ENCODE data around the gene EPB41L4B. TPM values are rescaled to one million over a fixed set of nuclear protein-coding genes. Genes with fewer than 3 reads are reported as not detected.

EPB41L4B gene
- total and polyA plus RNA-seq, 2 donors from 2014 or later, result 6.5 to 7.7 TPM

- intact Hi-C loops (cut with DNase I), result no loop called here
- H3K27ac ChIP-seq (ENCODE audit: low read depth in 2 of 2, low read length in 2 of 2), result no peak overlapping the region
- H3K4me3 ChIP-seq (ENCODE audit: low read length in 3 of 3), result no peak overlapping the region
- no peak overlapping the region for H3K9ac ChIP-seq (ENCODE audit: low read length in 3 of 3)
- no peaks in the 10 kb centered on the region for H3K27me3 ChIP-seq (ENCODE audit: control insufficient read depth, insufficient read depth, low read length)
- H3K4me1 ChIP-seq (ENCODE audit: control insufficient read depth in 2 of 3, insufficient read depth in 2 of 3, low read depth in 1 of 3, low read length in 3 of 3), result no peaks in the 10 kb centered on the region
- TF ChIP-seq CTCF (IDR thresholded peaks at IDR 0.05; ENCODE audit: borderline replicate concordance, extremely low read depth, insufficient read depth), result no peak
- no peaks in the 10 kb centered on the region for H3K9me3 ChIP-seq (ENCODE audit: control insufficient read depth in 2 of 3, insufficient read depth in 1 of 3, low read length in 3 of 3)
- DNase-seq (no peak), FAIRE-seq (no peak)
- H3K36me3 ChIP-seq (ENCODE audit: control insufficient read depth in 2 of 3, insufficient read depth in 3 of 3, low read length in 3 of 3), result no peaks in the 10 kb centered on the region
Measured at GRCh38 chr9:109283012-109283411, 37.8 kb downstream of the EPB41L4B start.

DNA sequence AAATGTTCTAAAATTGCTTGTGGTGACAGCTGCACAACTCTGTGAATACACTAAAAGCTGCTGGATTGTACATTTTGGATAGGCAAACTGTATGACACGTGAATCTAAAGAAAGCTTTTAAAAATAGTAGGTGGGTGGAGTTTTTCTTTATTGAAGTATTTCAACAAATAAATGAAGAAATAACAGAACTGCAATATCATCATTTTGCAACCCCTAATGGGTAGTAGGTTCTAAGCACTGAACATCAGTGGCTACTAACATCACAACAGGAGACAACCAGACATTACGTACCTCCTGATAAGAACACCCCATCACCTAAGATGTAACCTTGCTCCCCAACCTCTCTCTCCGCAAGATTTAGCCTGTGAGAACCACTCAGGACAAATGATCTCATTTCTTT, 38.6 kb downstream of the EPB41L4B start:
- H3K36me3 ChIP-seq (ENCODE audit: control insufficient read depth in 2 of 3, insufficient read depth in 3 of 3, low read length in 3 of 3), result no peaks in the 10 kb centered on the region
- no peaks in the 10 kb centered on the region for H3K9me3 ChIP-seq (ENCODE audit: control insufficient read depth in 2 of 3, insufficient read depth in 1 of 3, low read length in 3 of 3)
- H3K27me3 ChIP-seq (ENCODE audit: control insufficient read depth, insufficient read depth, low read length), result no peaks in the 10 kb centered on the region
- no peaks in the 10 kb centered on the region for H3K4me1 ChIP-seq (ENCODE audit: control insufficient read depth in 2 of 3, insufficient read depth in 2 of 3, low read depth in 1 of 3, low read length in 3 of 3)
- FAIRE-seq, result no peak
- DNase-seq, result no peak
- H3K9ac ChIP-seq (ENCODE audit: low read length in 3 of 3), result no peak overlapping the region
- TF ChIP-seq CTCF (IDR thresholded peaks at IDR 0.05; ENCODE audit: borderline replicate concordance, extremely low read depth, insufficient read depth), result no peak
- H3K27ac ChIP-seq (ENCODE audit: low read depth in 2 of 2, low read length in 2 of 2), result no peak overlapping the region
- intact Hi-C loops (cut with DNase I), result no loop called here
- no peak overlapping the region for H3K4me3 ChIP-seq (ENCODE audit: low read length in 3 of 3)

DNA sequence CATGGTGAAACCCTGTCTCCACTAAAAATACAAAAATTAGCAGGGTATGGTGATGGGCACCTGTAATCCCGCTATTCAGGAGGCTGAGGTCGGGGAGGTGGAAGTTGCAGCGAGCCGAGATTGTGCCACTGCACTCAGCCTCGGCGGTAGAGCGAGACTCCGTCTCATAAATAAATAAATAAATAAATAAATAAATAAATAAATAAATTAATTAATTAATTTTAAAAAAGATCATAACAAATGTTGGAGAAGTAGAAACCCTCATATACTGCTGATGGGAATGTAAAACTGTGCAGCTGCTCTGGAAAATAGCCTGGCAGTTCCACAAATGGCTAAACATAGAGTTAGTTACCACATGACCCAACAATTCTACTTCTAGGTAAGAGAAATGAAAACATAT, 39.3 kb downstream of the EPB41L4B start:
- Histone ChIP-seq H3K27me3 (ENCODE audit: control insufficient read depth, insufficient read depth, low read length) (no peaks in the 10 kb centered on the region), H3K4me1 (ENCODE audit: control insufficient read depth in 2 of 3, insufficient read depth in 2 of 3, low read depth in 1 of 3, low read length in 3 of 3) (no peaks in the 10 kb centered on the region), H3K9me3 (ENCODE audit: control insufficient read depth in 2 of 3, insufficient read depth in 1 of 3, low read length in 3 of 3) (no peaks in the 10 kb centered on the region), H3K9ac (ENCODE audit: low read length in 3 of 3) (no peak overlapping the region), H3K27ac (ENCODE audit: low read depth in 2 of 2, low read length in 2 of 2) (no peak overlapping the region), H3K4me3 (ENCODE audit: low read length in 3 of 3) (no peak overlapping the region), H3K36me3 (ENCODE audit: control insufficient read depth in 2 of 3, insufficient read depth in 3 of 3, low read length in 3 of 3) (no peaks in the 10 kb centered on the region)
- no peak for DNase-seq
- no peak for TF ChIP-seq CTCF (IDR thresholded peaks at IDR 0.05; ENCODE audit: borderline replicate concordance, extremely low read depth, insufficient read depth)
- no peak for FAIRE-seq
- intact Hi-C loops (cut with DNase I), result no loop called here

GRCh38 chr9:109278848-109279247, 42.0 kb downstream of the EPB41L4B start:
- Histone ChIP-seq H3K27me3 (ENCODE audit: control insufficient read depth, insufficient read depth, low read length) (no peaks in the 10 kb centered on the region), H3K27ac (ENCODE audit: low read depth in 2 of 2, low read length in 2 of 2) (no peak overlapping the region), H3K36me3 (ENCODE audit: control insufficient read depth in 2 of 3, insufficient read depth in 3 of 3, low read length in 3 of 3) (no peaks in the 10 kb centered on the region), H3K4me3 (ENCODE audit: low read length in 3 of 3) (no peak overlapping the region), H3K9ac (ENCODE audit: low read length in 3 of 3) (no peak overlapping the region), H3K9me3 (ENCODE audit: control insufficient read depth in 2 of 3, insufficient read depth in 1 of 3, low read length in 3 of 3) (no peaks in the 10 kb centered on the region), H3K4me1 (ENCODE audit: control insufficient read depth in 2 of 3, insufficient read depth in 2 of 3, low read depth in 1 of 3, low read length in 3 of 3) (no peaks in the 10 kb centered on the region)
- FAIRE-seq (no peak), DNase-seq (no peak)
- intact Hi-C loops (cut with DNase I), result no loop called here
- no peak for TF ChIP-seq CTCF (IDR thresholded peaks at IDR 0.05; ENCODE audit: borderline replicate concordance, extremely low read depth, insufficient read depth)

Measured in kidney (tissue), 14 donors.